Daoy (cell line): ENCODE data around the gene RFC2. TPM values are rescaled to one million over a fixed set of nuclear protein-coding genes. Genes with fewer than 3 reads are reported as not detected.

Source experiments
- DNase-seq: peaks from one replicate; pipeline ENCODE4 v3.0.0-alpha.2; 2015; ENCODE audit warnings: low read depth
- total RNA-seq: library from RNA; depleted of rRNA; stranded (reverse); fragments of >200 nt; shearing (Covaris generic); gene quantifications from 2 replicates; pipeline ENCODE4 v1.2.3, GENCODE V29; 2014; rRNA removed

Gene RFC2
- total RNA-seq, 1 experiment from 2014 or later: 142 TPM

- DNase-seq: no peak
These were observed 63.0 kb downstream of the RFC2 start for GRCh38 chr7:74191231-74191630.

- no peak for DNase-seq
These were observed 63.9 kb downstream of the RFC2 start for GRCh38 chr7:74190259-74190658.

- DNase-seq: no peak
These were observed 66.1 kb downstream of the RFC2 start for GRCh38 chr7:74187915-74188675.

- no peak for DNase-seq
These were observed 68.6 kb downstream of the RFC2 start for GRCh38 chr7:74185636-74186035.

GRCh38 chr7:74185016-74185415 is 69.2 kb downstream of the RFC2 start:
- DNase-seq: no peak

- DNase-seq: peak; percentile 38
These were observed 70.3 kb downstream of the RFC2 start for GRCh38 chr7:74183653-74184450.

GRCh38 chr7:74183142-74183541 is 71.1 kb downstream of the RFC2 start:
- DNase-seq: no peak

GRCh38 chr7:74182453-74183090 is 71.6 kb downstream of the RFC2 start:
- DNase-seq: no peak

GRCh38 chr7:74181821-74182220 is 72.4 kb downstream of the RFC2 start:
- DNase-seq: no peak

Other genes with a start within 250 kb of the RFC2 start
- 0.06 and 0.23 TPM in 2 replicates for gene ELN, start 226.2 kb downstream of the RFC2 start, total RNA-seq
- gene LIMK1, start 170.6 kb downstream of the RFC2 start, total RNA-seq: 41.0 and 52.2 TPM in 2 replicates
- 328 and 366 TPM in 2 replicates for gene EIF4H, start 80.0 kb downstream of the RFC2 start, total RNA-seq
- gene LAT2, start 44.4 kb downstream of the RFC2 start, total RNA-seq: 0.97 and 0.98 TPM in 2 replicates
- 33.4 and 41.9 TPM in 2 replicates for gene CLIP2, start 35.0 kb upstream of the RFC2 start, total RNA-seq
- 10.0 and 19.8 TPM in 2 replicates for gene GTF2IRD1, start 199.5 kb upstream of the RFC2 start, total RNA-seq